ENCODE data around the gene RFX4. TPM values are rescaled to one million over a fixed set of nuclear protein-coding genes. Genes with fewer than 3 reads are reported as not detected.
"Not testable (repeated sequence)": the region's sequence is repeated elsewhere in the genome, so short reads cannot be mapped to it uniquely, and the experiment has no call there.

RFX4 gene
- total and polyA plus RNA-seq, 2 of the 8 experiments (the other 6 are each of a cell fraction or from before 2014, with no cell fraction given): 0.06 TPM; not detected in 1

DNA sequence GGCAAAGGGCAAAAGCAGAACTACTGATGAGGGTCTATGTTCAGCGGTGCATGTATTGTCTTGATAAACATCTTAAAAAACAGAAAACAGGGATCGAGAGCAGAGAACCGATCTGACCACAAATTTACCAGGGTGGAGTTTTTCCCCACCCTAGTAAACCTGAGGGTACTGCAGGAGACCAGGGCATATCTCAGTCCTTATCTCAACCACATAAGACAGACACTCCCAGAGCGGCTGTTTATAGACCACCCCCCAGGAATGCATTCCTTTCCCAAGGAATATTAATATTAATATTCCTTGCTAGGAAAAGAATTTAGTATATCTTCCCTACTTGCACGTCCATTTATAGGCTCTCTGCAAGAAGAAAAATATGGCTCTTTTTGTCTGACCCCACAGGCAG, 37.8 kb downstream of the RFX4 start:
- H3K27me3 ChIP-seq (replicated peaks in 1 of 4; ENCODE audit: control insufficient read depth in 3 of 4, extremely low read depth in 1 of 4, insufficient read depth in 3 of 4, low read length in 3 of 4); H4K20me1 ChIP-seq (replicated peaks in 1 of 2; ENCODE audit: control insufficient read depth in 1 of 2, insufficient read depth in 2 of 2, low read length in 2 of 2); H3K14ac ChIP-seq (ENCODE audit: insufficient read length); H4K91ac ChIP-seq (replicated peaks; ENCODE audit: insufficient read length, low read length); H3K27ac ChIP-seq (ENCODE audit: low read depth, low read length); H4K8ac ChIP-seq (ENCODE audit: extremely low read depth, insufficient read depth, low read length); H3K56ac ChIP-seq (replicated peaks; ENCODE audit: insufficient read length, low read depth, low read length); H2BK5ac ChIP-seq (ENCODE audit: low read depth, low read length); H3K36me3 ChIP-seq (ENCODE audit: control insufficient read depth in 2 of 4, insufficient read depth in 4 of 4, low read length in 3 of 4); H2BK12ac ChIP-seq (ENCODE audit: low read depth, low read length); H3K4me2 ChIP-seq (ENCODE audit: insufficient read depth in 1 of 2, low read depth in 2 of 2, low read length in 2 of 2); DNase-seq (ENCODE audit: low read depth in 1 of 2, low spot score in 2 of 2); H3K23me2 ChIP-seq (ENCODE audit: low read depth, low read length); H2BK20ac ChIP-seq (ENCODE audit: low read length); H2AFZ ChIP-seq (ENCODE audit: low read length); H3K18ac ChIP-seq (ENCODE audit: extremely low read depth, low read length); FAIRE-seq; H3K79me1 ChIP-seq (ENCODE audit: low read depth, low read length); H2BK15ac ChIP-seq (ENCODE audit: low read length); H2AK5ac ChIP-seq (ENCODE audit: low read depth, low read length); H4K5ac ChIP-seq (ENCODE audit: insufficient read length, low read depth, low read length); H3K4me3 ChIP-seq (ENCODE audit: extremely low read depth in 1 of 4, insufficient read depth in 2 of 4, low read depth in 3 of 4, low read length in 4 of 4); POLR2A ChIA-PET (ENCODE audit: partially characterized antibody); H3K79me2 ChIP-seq (ENCODE audit: control insufficient read depth in 1 of 2, insufficient read depth in 2 of 2, low read length in 2 of 2); H3K4me1 ChIP-seq (replicated peaks in 1 of 4; ENCODE audit: control insufficient read depth in 3 of 4, insufficient read depth in 4 of 4, low read length in 3 of 4); H3K4ac ChIP-seq (replicated peaks; ENCODE audit: insufficient read length, low read depth, low read length); H2BK120ac ChIP-seq (replicated peaks; ENCODE audit: low read depth, low read length); H3K9ac ChIP-seq (replicated peaks in 1 of 4; ENCODE audit: extremely low read depth in 1 of 4, low read depth in 3 of 4, low read length in 3 of 4); H3K23ac ChIP-seq (ENCODE audit: insufficient read length): not testable (repeated sequence)
- peaks cover 3 to 13% of the 10 kb centered on the region in 2 experiments; a peak in 3 of 4 replicates for H3K9me3 ChIP-seq (ENCODE audit: insufficient read depth in 2 of 2, low read depth in 1 of 2, low read length in 1 of 2)
- WGBS, 2 experiments (ENCODE audit: extremely low coverage in 1 of 2, insufficient coverage in 1 of 2, insufficient read length in 1 of 2, insufficient replicate concordance in 2 of 2, low coverage in 1 of 2, low lambda C conversion rate in 2 of 2, missing lambda C conversion rate in 1 of 2): 94% methylated on average over 5 of the region's 5 CpGs; no CpG with 5 or more reads in 1 of the 2 experiments
- CTCF ChIA-PET (ENCODE audit: partially characterized antibody): interaction anchor here (1.2 to 1.7 kb wide), 2 partner anchors 9 to 221 kb away, joined by 3 to 6 read pairs; no protein-coding TSS in a partner anchor
